HL-60 (cell line): ENCODE measurements around the gene HLA-DPA1.

Experiments
- POLR2AphosphoS5 ChIP-seq: IDR thresholded peaks from 2 replicates; pipeline ENCODE4 v1.6.1; 2012; ENCODE audit warnings: low read depth
- REST ChIP-seq: IDR thresholded peaks from 2 replicates; pipeline ENCODE4 v1.6.1; 2012; ENCODE audit warnings: low read depth; ENCODE audit not compliant: insufficient replicate concordance
- SPI1 ChIP-seq: IDR thresholded peaks from 2 replicates; pipeline ENCODE4 v1.6.1; 2012; ENCODE audit warnings: low read depth, mild to moderate bottlenecking, borderline replicate concordance
- TF ChIP-seq, protein P1 (sequence below): IDR thresholded peaks from one replicate; pipeline ENCODE4 v1.5.1; 2011; ENCODE audit warnings: low read length, control low read depth, inconsistent platforms; ENCODE audit not compliant: insufficient read depth

- TF ChIP-seq, protein P1, sequence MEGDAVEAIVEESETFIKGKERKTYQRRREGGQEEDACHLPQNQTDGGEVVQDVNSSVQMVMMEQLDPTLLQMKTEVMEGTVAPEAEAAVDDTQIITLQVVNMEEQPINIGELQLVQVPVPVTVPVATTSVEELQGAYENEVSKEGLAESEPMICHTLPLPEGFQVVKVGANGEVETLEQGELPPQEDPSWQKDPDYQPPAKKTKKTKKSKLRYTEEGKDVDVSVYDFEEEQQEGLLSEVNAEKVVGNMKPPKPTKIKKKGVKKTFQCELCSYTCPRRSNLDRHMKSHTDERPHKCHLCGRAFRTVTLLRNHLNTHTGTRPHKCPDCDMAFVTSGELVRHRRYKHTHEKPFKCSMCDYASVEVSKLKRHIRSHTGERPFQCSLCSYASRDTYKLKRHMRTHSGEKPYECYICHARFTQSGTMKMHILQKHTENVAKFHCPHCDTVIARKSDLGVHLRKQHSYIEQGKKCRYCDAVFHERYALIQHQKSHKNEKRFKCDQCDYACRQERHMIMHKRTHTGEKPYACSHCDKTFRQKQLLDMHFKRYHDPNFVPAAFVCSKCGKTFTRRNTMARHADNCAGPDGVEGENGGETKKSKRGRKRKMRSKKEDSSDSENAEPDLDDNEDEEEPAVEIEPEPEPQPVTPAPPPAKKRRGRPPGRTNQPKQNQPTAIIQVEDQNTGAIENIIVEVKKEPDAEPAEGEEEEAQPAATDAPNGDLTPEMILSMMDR: no peak
- TF ChIP-seq SPI1 (no peak), POLR2AphosphoS5 (no peak), REST (no peak)
Measured at GRCh38 chr6:33120001-33120400, 46.6 kb upstream of the HLA-DPA1 start.
